GM12878 (cell line): ENCODE results near the gene CHIA.

ENCODE experiments used
- CTCF ChIP-seq, 3 experiments: IDR thresholded peaks in 2 of 3; conservative IDR thresholded peaks in 1 of 3; 2 replicates each; pipeline ENCODE4 v1.5.1; 2011; ENCODE audit warnings: low read depth in 3 of 3, low read length in 3 of 3, mild to moderate bottlenecking in 3 of 3, control low read depth in 2 of 3, moderate library complexity in 2 of 3, inconsistent platforms in 1 of 3, mixed read lengths in 1 of 3; ENCODE audit not compliant: control insufficient read depth in 2 of 3, insufficient read depth in 1 of 3; ENCODE audit errors: extremely low read depth in 1 of 3
- EZH2 ChIP-seq: IDR thresholded peaks from 2 replicates; pipeline ENCODE4 v1.6.1; 2012; ENCODE audit warnings: low read depth, mild to moderate bottlenecking, control low read depth, inconsistent platforms, low read length, borderline replicate concordance; ENCODE audit not compliant: control insufficient read depth
- HDAC6 ChIP-seq: fragments of 200-600 bp; sonication (generic); IDR thresholded peaks from one replicate; pipeline ENCODE4 v1.8.0; 2017; ENCODE audit warnings: antibody characterized with exemption; ENCODE audit not compliant: unreplicated experiment
- NFYB ChIP-seq: IDR thresholded peaks from 2 replicates; pipeline ENCODE4 v1.6.1; 2011; ENCODE audit warnings: low read depth, mild to moderate bottlenecking, low read length, improper control_type of control experiment, moderate library complexity; ENCODE audit not compliant: insufficient read depth
- SUPT20H ChIP-seq: IDR thresholded peaks from 2 replicates; pipeline ENCODE4 v1.6.1; 2011; ENCODE audit warnings: low read depth, mild to moderate bottlenecking, low read length, moderate library complexity, borderline replicate concordance; ENCODE audit not compliant: control insufficient read depth
- TAF1 ChIP-seq: IDR thresholded peaks from 2 replicates; pipeline ENCODE4 v1.6.1; 2011; ENCODE audit warnings: mild to moderate bottlenecking, low read depth, low read length, borderline replicate concordance
- YBX1 ChIP-seq: fragments of 450-650 bp; IDR thresholded peaks from 2 replicates; pipeline ENCODE4 v1.6.1; 2016; ENCODE audit warnings: antibody characterized with exemption

GRCh38 chr1:111274653-111275052, 16.0 kb upstream of the CHIA start:
- TF ChIP-seq SUPT20H (no peak), CTCF (IDR thresholded peaks at IDR 0.05 in 2 of 3, conservative IDR thresholded peaks at IDR 0.05 in 1 of 3; ENCODE audit: control insufficient read depth in 2 of 3, extremely low read depth in 1 of 3, insufficient read depth in 1 of 3, low read depth in 3 of 3, low read length in 3 of 3) (no peak), HDAC6 (no peak), NFYB (no peak), YBX1 (no peak), EZH2 (no peak), TAF1 (no peak)
